Femur (tissue), 1 donor: ENCODE results near the gene TMEM255B.

ENCODE experiments used
- DNase-seq: peaks from one replicate; pipeline ENCODE4 v3.0.0-alpha.2; 2017

TMEM255B gene

DNA sequence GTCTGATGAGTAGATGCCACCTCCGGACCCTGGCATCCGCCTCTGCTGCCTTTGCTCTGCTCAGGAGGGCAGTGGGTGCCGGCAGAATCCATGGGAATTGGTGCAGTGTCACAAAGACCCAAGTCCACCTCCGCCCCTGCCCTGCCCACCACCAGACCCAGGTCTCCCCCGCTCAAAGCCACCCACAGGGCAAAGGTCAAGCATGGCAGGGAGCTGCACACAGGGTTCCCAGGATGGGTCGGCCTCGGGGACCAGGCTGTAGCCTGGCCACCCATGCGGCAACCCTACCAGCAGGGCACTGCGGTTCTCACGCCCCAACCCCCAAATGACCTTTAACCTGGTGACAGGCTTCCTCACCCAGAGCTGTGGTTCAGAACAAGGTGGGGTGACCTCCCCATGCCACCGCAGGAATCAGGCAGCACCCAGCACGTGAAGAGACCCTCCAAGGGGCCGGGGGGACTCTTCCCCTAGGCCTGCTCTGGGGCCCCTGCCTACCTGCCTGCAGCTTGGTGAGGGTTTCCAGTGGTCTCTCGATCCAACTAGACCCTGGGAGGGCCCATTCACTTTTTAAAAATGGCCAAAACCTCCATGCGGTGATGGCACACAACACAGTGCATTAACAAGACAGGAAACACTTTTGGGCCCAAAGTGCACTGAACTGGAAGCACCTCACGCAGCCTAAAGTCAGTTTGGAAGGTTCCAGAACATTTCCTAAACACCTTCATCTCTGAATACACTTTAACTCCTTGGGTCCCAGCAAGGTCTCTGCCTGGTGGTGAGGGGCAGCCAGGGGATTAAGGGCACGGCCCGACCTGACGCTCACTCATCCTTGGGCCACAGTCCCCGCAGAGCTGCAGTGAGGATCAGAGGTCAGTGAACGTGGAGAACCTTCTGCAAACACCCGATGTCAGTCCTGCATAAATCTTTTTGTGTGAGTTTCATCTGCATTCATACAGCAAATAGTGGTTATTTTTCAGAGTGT, 93.8 kb downstream of the TMEM255B start:
- peak; percentile 5 for DNase-seq

DNA sequence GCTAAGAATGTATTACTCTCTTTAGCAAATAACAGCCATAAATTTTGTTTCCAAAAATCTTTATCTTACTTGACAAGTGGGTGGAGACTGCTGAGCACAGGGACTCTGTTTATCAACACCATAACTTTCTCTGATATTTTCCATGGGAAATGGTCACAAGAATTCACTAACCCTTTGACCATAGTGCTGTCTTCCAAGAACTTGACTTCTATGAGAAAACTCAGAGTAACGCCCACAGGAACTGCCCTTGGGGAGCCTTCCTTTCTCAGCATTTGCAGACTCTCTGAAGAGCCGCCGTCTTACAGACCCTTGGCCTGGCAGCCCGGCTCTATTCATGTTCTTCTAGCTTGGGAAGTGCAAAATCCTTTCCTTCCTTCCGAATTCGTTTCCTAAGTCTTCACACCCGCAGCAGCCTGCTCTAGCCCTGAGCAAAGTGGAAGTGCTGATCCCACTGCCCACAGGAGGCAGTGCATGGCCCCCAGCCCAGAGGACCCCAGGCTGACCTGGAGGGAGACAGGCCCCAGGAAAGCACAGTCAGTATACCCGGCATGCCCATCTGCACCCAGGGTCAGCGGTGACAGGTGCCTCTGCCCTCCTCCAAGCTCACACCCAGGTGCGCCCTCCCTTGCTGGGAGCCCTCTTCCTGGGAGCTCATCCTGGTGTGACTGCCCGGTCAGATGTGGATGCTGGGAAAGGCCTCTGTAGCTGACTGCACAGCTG, 94.7 kb downstream of the TMEM255B start:
- DNase-seq: peak; percentile 53

DNA sequence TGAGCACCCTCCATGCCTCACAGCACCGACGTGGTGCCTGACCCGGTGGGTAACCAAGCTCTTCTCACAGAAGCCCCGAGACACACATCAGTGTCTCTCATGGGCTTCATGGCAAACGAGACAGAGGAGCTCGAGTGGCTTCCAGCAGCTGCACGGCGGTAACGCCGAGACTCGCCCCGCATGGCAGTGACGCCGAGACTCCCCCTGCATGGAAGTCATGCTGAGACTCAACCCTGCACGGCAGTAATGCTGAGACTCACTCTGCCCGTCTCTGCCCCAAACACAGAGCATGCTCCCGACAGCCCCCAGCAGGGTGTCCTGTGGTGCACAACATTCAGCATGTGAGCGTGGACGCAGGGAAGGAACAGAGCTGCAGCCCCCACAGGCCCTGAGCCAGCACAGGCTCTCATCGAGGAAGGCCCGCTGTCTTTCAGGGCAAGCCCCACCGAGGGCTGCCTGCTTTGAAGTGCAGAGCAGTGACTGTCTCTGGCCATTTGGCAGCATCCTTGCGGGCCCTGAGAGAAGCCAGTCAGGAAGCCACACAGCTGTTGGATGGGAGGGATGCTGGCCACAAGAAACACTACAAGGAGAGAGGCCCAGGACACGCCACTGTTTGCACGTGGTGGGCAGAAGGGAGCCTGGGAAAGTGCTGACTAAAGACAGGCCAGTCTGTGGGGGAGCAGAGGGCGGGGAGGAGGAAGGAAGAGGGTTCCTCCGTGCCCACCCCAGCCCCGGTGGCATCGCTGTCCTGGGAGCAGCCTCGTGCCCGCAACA, 95.4 kb downstream of the TMEM255B start:
- DNase-seq: peak; percentile 62

GRCh38 chr13:113855012-113855921, 96.2 kb downstream of the TMEM255B start:
- DNase-seq: no peak

- DNase-seq: no peak
Observed at GRCh38 chr13:113855931-113856715, 97.1 kb downstream of the TMEM255B start.

DNA sequence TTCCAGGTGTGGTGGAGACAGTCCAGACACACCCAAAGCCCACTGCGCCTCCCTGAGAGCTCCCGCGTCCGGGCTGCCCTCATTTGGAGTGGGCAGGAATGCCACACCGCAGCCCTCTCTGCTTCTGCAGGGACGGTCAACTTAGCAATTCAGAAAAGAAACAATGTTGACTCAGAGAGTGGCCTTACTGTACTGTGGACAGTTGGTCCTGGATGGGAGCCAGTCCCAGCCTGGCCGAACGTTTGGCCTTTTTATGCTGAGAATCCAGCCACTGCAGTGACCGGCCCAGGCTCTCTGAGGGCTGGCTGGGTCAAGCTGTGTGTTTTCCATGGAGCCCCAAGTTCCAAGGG, 97.7 kb downstream of the TMEM255B start:
- peak; percentile 40 for DNase-seq

- DNase-seq: peak; percentile 10
Observed at GRCh38 chr13:113857531-113858195, 98.6 kb downstream of the TMEM255B start.

DNA sequence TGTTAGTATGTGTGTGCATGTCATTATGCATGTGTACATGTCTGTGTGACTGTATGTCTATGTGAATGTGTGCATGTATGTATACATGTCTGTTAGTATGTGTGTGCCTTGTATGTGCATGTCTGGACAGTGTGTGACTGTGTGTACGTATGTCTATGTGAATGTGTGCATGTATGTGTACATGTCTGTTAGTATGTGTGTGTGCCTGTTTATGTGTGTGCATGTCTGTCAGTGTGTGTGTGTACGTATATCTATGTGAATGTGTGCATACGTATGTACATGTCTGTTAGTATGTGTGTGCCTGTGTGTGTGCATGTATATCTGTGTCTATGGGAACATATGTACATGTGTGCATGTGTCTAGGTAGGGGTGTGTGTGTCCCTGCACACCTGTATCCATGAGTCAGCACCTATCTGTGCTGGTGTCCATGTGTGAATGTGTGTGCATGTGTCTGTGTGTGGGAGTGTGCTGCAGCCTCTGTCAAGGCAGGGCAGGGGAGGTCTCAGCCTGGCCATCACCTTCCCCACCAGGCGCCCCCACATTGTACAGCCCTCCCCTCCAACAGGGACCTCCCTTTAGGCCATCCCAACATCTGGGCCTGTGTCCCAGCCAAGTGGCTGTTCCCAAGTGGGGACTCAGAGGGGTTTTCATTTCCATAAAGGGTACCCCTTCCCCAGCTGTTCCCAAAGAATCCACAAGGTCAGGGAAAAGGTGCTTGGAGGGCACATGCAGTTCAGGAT, 100.5 kb downstream of the TMEM255B start:
- peak; percentile 14 for DNase-seq

GRCh38 chr13:113860051-113860664, 101.1 kb downstream of the TMEM255B start:
- peak; percentile 11 for DNase-seq

DNA sequence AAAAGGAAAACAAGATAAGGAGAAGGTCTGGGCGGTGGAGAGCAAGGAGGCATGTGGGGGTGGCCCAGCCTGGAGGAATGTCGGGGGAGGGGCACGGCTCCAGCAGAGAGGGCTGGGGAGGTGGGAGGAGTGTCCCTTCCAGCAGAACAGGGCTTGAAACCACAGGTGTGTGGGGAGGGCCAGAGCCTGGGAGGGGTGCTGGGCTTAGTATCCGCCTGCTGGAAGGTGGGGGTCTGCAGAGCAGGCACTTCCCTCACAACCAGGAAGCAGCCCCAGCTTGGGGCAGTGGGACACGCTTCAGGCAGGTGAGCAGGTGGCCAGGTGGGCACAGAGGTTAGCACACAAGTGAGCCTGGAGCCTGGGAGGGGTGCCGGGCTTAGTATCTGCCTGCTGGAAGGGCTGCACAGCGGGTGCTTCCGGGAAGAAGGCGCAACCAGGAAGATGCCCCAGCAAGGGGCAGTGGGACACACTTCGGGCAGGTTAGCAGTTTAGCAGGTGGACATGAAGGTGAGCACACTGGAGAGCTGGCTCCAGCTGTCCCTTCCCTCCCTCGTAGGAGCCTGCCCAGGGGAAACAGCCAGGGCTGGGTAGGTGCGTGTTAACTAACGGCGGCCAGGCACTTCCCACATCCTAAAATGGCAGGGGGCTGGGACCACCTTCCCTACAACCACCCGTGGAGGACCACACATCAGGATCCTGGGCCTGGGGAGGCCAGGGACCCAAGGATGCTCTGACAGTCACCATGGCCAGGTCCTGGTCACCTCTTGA, 101.8 kb downstream of the TMEM255B start:
- DNase-seq: peak; percentile 8

- DNase-seq: no peak
Observed at GRCh38 chr13:113861433-113862030, 102.5 kb downstream of the TMEM255B start.

- DNase-seq: no peak
Observed at GRCh38 chr13:113862191-113862930, 103.3 kb downstream of the TMEM255B start.

DNA sequence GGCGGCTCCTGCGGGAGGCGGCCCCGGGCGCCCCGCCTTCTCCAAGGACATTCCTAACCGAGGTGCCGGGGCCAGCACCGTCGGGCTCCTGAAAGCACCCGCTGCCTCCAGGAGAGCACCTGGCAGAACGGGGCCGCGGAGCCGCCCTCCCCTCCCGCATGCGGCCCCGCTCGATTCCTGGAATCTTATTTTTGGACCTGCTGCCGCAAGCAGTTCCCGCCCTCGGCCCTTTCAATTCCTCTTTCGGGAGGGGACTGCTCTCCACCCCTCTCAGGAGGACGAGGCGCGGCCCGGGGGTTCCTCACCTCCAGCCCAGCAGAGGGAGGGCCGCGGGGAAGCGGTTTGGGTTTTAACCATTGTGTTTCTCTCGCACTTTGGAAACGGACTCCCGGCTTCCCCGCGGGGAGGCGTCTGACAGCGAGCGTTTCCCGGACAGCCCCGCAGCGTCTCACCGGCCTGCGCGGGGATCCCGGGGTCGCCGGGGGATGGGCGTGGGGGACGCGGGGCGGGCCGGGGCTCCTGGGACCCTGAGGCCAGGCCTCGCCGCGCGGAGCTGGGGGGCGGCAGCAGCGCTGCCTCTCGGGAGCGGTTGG, 104.0 kb downstream of the TMEM255B start:
- DNase-seq: peak; percentile 65

GRCh38 chr13:113863524-113864272, 104.7 kb downstream of the TMEM255B start, which contains the start of gene GAS6:
Gene GAS6, minus strand, starts transcription at chr13:113864076. Its CDS starts 156 bp downstream, at chr13:113863920.
- DNase-seq: no peak

- DNase-seq: peak; percentile 40
Observed at GRCh38 chr13:113864273-113864890, 105.4 kb downstream of the TMEM255B start.

DNA sequence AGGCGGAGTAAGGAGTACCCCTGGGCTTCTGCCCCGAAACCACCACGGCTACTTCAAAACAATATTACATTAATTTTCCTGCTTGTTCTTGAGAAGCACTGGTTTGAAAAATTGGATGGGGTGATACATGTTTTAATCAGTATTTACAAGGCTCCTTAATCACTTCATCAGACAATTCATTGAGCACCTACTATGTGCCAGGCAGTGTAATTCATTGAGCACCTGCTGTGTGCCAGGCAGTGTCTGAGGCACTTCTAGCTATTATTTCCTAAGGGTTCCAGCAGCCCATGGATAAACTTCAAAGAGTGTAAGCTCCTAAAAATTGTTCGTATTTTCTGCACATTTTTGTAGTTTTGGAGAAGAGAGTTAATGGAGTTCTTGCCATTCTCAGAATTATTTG, 106.4 kb downstream of the TMEM255B start:
- DNase-seq: no peak
